Neural crest cell (in vitro differentiated cells): ENCODE measurements around the gene SPDYC. TPM values are rescaled to one million over a fixed set of nuclear protein-coding genes. Genes with fewer than 3 reads are reported as not detected.

Experiments
- DNase-seq: peaks from one replicate; pipeline ENCODE4 v3.0.0; 2021; ENCODE audit warnings: low read depth, mixed read lengths, low spot score
- H3K27ac Mint-ChIP-seq: one replicate; pipeline ENCODE4 v1.8.0; 2021; ENCODE audit warnings: mild to moderate bottlenecking, mixed read lengths; ENCODE audit not compliant: unreplicated experiment
- H3K27me3 Mint-ChIP-seq: 2 replicates; pipeline ENCODE4 v1.8.0; 2021; ENCODE audit warnings: low read depth, mild to moderate bottlenecking, mixed read lengths
- H3K36me3 Mint-ChIP-seq: 2 replicates; pipeline ENCODE4 v1.8.0; 2021; ENCODE audit warnings: low read depth, mild to moderate bottlenecking, mixed read lengths
- H3K4me1 Mint-ChIP-seq: 2 replicates; pipeline ENCODE4 v1.8.0; 2021; ENCODE audit warnings: mixed read lengths
- H3K4me3 Mint-ChIP-seq: one replicate; pipeline ENCODE4 v1.8.0; 2021; ENCODE audit warnings: mild to moderate bottlenecking, mixed read lengths
- H3K9me3 Mint-ChIP-seq: 2 replicates; pipeline ENCODE4 v1.8.0; 2021; ENCODE audit warnings: mixed read lengths
- total RNA-seq: library from RNA; stranded (reverse); gene quantifications from 2 replicates; pipeline ENCODE4 v1.2.1, GENCODE V29; 2021
- TF ChIP-seq, protein P1 (sequence below): fragments of 200-600 bp; sonication (generic); conservative IDR thresholded peaks from 2 replicates; pipeline ENCODE4 v1.5.0; 2021; ENCODE audit warnings: antibody characterized with exemption, mild to moderate bottlenecking

Gene SPDYC
- total RNA-seq, 1 donor from 2014 or later, result not detected

DNA sequence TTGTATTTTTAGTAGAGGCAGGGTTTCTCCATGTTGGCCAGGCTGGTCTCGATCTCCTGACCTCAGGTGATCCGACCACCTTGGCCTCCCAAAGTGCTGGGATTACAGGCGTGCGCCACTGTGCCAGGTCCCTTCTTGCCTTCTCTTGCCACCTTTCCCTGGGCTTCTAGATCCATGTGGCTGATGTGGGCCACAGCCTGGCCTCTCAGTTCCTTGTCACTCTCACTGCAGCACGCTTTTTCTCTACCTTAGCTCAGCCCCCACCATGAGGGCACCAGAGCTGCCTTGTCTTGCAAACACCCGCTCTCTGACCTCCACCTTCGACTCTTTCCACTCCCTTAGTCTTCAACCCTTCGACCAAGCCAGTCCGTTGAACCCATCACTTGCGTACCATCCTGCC lies 19.2 kb downstream of the SPDYC start:
- no peak overlapping the region for H3K4me3 Mint-ChIP-seq
- peak overlapping the region; percentile 30 for H3K27ac Mint-ChIP-seq
- no peaks in the 10 kb centered on the region for H3K36me3 Mint-ChIP-seq
- no peak for DNase-seq
- no peaks in the 10 kb centered on the region for H3K27me3 Mint-ChIP-seq
- no peaks in the 10 kb centered on the region for H3K9me3 Mint-ChIP-seq
- peaks cover 7% of the 10 kb centered on the region for H3K4me1 Mint-ChIP-seq
- TF ChIP-seq, protein P1, sequence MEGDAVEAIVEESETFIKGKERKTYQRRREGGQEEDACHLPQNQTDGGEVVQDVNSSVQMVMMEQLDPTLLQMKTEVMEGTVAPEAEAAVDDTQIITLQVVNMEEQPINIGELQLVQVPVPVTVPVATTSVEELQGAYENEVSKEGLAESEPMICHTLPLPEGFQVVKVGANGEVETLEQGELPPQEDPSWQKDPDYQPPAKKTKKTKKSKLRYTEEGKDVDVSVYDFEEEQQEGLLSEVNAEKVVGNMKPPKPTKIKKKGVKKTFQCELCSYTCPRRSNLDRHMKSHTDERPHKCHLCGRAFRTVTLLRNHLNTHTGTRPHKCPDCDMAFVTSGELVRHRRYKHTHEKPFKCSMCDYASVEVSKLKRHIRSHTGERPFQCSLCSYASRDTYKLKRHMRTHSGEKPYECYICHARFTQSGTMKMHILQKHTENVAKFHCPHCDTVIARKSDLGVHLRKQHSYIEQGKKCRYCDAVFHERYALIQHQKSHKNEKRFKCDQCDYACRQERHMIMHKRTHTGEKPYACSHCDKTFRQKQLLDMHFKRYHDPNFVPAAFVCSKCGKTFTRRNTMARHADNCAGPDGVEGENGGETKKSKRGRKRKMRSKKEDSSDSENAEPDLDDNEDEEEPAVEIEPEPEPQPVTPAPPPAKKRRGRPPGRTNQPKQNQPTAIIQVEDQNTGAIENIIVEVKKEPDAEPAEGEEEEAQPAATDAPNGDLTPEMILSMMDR, result no peak

DNA sequence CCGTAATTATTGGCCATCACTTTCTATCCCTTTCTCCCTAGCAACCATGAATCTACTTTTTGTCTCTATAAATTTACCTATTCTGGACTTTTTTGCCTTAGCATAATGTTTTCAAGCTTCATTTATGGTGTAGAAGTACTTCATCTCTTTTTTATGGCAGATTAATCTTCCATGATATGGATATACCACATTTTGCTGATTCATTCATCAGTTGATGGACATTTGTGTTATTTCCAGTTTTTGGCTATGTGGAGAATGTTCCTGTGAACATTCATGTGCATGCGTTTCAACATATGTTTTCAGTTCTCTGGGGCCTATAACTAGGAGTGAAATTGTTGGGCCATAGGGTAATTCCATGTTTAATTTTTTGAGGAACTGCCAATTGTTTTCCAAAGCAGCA lies 24.5 kb downstream of the SPDYC start:
- no peak overlapping the region for H3K27ac Mint-ChIP-seq
- DNase-seq, result no peak
- no peaks in the 10 kb centered on the region for H3K9me3 Mint-ChIP-seq
- no peak overlapping the region for H3K4me3 Mint-ChIP-seq
- TF ChIP-seq, protein P1, result no peak
- no peaks in the 10 kb centered on the region for H3K36me3 Mint-ChIP-seq
- H3K4me1 Mint-ChIP-seq, result no peaks in the 10 kb centered on the region
- H3K27me3 Mint-ChIP-seq, result no peaks in the 10 kb centered on the region

DNA sequence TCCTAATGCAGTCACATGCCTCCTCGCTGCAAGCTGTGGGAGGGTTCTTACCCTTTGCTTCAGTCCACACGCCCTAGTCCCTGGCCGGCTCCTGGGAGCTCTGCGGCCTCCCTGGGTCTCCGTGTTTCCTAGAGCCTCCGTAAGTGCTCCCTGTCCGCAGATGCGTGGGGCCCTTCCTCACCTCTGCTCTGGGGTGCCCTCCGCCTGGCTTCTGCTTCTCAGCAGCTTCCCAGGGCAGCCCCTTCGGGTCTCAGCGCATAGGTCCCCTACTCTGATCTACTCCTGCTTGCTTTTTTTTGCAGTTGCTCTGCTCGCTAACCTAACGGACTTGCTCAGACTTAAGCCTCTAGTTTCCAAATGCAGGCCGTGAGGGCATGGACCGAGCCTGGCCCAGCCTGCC lies 34.1 kb downstream of the SPDYC start:
- no peaks in the 10 kb centered on the region for H3K9me3 Mint-ChIP-seq
- no peaks in the 10 kb centered on the region for H3K27me3 Mint-ChIP-seq
- TF ChIP-seq, protein P1, result no peak
- H3K27ac Mint-ChIP-seq, result no peak overlapping the region
- no peaks in the 10 kb centered on the region for H3K36me3 Mint-ChIP-seq
- H3K4me3 Mint-ChIP-seq, result no peak overlapping the region
- no peaks in the 10 kb centered on the region for H3K4me1 Mint-ChIP-seq
- DNase-seq, result no peak

DNA sequence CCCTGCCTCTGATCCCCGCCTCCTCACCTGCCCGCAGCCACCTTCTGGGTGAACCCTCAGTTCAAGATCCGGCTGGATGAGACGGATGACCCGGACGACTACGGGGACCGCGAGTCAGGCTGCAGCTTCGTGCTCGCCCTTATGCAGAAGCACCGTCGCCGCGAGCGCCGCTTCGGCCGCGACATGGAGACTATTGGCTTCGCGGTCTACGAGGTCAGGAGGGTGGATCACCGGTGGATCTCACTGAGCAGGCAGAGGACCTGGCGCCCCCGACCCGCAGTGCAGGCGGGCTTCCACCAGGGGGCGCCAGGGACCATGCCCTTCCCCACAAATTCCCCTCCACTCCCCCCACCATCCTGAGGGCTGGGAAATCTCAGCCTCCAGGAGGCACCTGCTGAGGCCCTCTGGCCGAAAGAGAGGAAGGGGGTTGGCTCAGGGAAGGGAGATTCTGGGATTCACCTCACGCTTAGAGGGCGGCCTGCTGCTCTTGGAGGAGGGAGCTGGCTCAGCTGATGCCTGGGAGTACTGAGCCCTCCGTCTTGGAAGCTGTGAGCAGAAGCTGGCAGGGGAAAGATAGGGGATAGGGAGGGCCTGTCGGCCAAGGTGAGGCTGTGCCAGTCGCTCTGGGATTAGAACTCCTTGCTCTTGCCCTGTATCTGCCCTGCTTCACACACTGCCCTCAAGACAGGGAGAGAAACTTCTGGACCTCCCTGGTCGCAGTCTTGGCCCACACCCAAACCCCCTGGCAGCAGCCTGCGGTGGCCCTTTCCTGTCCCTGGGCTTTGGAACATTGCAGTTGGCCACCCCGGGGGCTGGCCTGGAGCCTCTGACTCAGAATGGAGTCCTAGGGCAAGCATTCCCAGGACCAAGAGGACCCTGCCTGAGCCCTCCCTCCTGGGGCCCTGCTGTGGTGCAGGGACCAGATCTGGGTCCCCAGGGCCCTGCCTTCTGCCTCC lies 34.9 kb downstream of the SPDYC start:
- Mint-ChIP-seq H3K4me1 (no peaks in the 10 kb centered on the region), H3K36me3 (no peaks in the 10 kb centered on the region), H3K4me3 (no peak overlapping the region)

DNA sequence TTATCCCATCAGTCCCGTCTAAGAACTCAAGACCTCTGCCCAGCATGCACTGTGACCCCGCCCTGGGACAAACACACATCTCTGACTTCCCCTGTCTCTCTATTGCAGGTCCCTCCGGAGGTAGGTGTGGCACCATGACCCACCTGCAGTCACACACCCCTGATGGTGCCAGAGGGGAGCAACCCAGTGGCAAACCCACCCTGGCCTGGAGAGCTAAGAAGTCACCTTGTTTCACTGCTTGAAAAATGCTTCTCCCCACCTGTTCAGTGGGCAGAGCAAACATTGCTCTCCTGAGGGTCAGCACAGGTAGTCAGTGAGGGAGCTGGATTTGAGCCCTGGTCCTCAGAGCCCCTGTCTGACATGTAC lies 35.6 kb downstream of the SPDYC start:
- Mint-ChIP-seq H3K27me3 (no peaks in the 10 kb centered on the region), H3K27ac (no peak overlapping the region), H3K36me3 (no peaks in the 10 kb centered on the region), H3K4me1 (no peaks in the 10 kb centered on the region), H3K9me3 (no peaks in the 10 kb centered on the region), H3K4me3 (no peak overlapping the region)
- TF ChIP-seq, protein P1, result no peak
- DNase-seq, result no peak

More for the DNA sequence above, 34.9 kb downstream of the SPDYC start:
- H3K27me3 Mint-ChIP-seq, result no peaks in the 10 kb centered on the region
- TF ChIP-seq, protein P1, result peak; percentile 91
- peak; percentile 61 for DNase-seq
- H3K9me3 Mint-ChIP-seq, result no peaks in the 10 kb centered on the region
- no peak overlapping the region for H3K27ac Mint-ChIP-seq
